ENCODE measurements around the gene CCDC149.

Gene CCDC149

GRCh38 chr4:24928708-24929107, 15.9 kb upstream of the CCDC149 start:
- Histone ChIP-seq H3K27ac (no peak overlapping the region), H3K4me3 (no peak overlapping the region)
- no peak for DNase-seq (ENCODE audit: low spot score)
- no peak for TF ChIP-seq CTCF (IDR thresholded peaks at IDR 0.05)

GRCh38 chr4:24927049-24927448, 14.2 kb upstream of the CCDC149 start:
- no peak for TF ChIP-seq CTCF (IDR thresholded peaks at IDR 0.05)
- Histone ChIP-seq H3K4me3 (no peak overlapping the region), H3K27ac (no peak overlapping the region)
- DNase-seq (ENCODE audit: low spot score), result no peak

GRCh38 chr4:24924309-24924781, 11.5 kb upstream of the CCDC149 start:
- TF ChIP-seq CTCF (IDR thresholded peaks at IDR 0.05), result no peak
- H3K4me3 ChIP-seq, result no peak overlapping the region
- no peak for DNase-seq (ENCODE audit: low spot score)
- H3K27ac ChIP-seq, result no peak overlapping the region

- TF ChIP-seq CTCF (IDR thresholded peaks at IDR 0.05), result no peak
- DNase-seq (ENCODE audit: low spot score), result no peak
- no peak overlapping the region for H3K27ac ChIP-seq
- H3K4me3 ChIP-seq, result no peak overlapping the region
Measured at GRCh38 chr4:24923550-24923949, 10.7 kb upstream of the CCDC149 start.

GRCh38 chr4:24923002-24923401, 10.2 kb upstream of the CCDC149 start:
- DNase-seq (ENCODE audit: low spot score), result no peak
- Histone ChIP-seq H3K4me3 (no peak overlapping the region), H3K27ac (no peak overlapping the region)
- no peak for TF ChIP-seq CTCF (IDR thresholded peaks at IDR 0.05)

GRCh38 chr4:24922416-24922815, 9.6 kb upstream of the CCDC149 start:
- H3K4me3 ChIP-seq, result no peak overlapping the region
- no peak overlapping the region for H3K27ac ChIP-seq
- TF ChIP-seq CTCF (IDR thresholded peaks at IDR 0.05), result no peak
- DNase-seq (ENCODE audit: low spot score), result no peak

- DNase-seq (ENCODE audit: low spot score), result no peak
- TF ChIP-seq CTCF (IDR thresholded peaks at IDR 0.05), result no peak
- Histone ChIP-seq H3K27ac (no peak overlapping the region), H3K4me3 (no peak overlapping the region)
Measured at GRCh38 chr4:24921491-24921890, 8.6 kb upstream of the CCDC149 start.
